Subcutaneous adipose tissue (tissue), 4 donors: ENCODE results near the gene ALDH5A1. TPM values are rescaled to one million over a fixed set of nuclear protein-coding genes. Genes with fewer than 3 reads are reported as not detected.

Source experiments
- total RNA-seq, 4 donors: library from RNA; depleted of rRNA; stranded (reverse); fragments of >200 nt; gene quantifications; one replicate each; pipeline ENCODE4 v1.1.0, GENCODE V29; 2016
- TF ChIP-seq, protein P1 (sequence below): fragments of 450-650 bp; IDR thresholded peaks from one replicate; pipeline ENCODE4 v1.5.1; 2016; ENCODE audit warnings: low read depth, mild to moderate bottlenecking, control low read depth, antibody characterized with exemption, moderate library complexity

ALDH5A1 gene
- total RNA-seq, 4 donors from 2014 or later, result 4.4 to 13.4 (median 7.1) TPM

DNA sequence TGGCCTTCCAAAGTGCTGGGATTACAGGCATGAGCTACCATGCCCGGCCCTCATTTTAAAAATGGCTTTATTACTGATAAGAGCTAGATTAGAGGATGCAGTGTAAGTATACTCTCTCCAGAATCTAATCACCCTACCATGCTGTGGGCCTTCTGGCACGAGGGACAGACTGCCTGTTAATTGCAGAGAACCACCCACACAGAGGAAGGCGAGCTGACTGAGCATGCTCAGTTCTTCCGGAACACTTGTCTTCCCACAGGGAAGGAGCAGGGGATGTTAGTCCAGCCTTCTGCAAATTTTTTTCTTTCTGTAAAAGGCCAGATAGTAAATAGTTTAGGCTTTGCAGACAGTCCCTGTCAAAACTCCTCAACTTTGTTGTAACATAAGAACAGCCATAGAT lies 48.9 kb downstream of the ALDH5A1 start:
- TF ChIP-seq, protein P1, sequence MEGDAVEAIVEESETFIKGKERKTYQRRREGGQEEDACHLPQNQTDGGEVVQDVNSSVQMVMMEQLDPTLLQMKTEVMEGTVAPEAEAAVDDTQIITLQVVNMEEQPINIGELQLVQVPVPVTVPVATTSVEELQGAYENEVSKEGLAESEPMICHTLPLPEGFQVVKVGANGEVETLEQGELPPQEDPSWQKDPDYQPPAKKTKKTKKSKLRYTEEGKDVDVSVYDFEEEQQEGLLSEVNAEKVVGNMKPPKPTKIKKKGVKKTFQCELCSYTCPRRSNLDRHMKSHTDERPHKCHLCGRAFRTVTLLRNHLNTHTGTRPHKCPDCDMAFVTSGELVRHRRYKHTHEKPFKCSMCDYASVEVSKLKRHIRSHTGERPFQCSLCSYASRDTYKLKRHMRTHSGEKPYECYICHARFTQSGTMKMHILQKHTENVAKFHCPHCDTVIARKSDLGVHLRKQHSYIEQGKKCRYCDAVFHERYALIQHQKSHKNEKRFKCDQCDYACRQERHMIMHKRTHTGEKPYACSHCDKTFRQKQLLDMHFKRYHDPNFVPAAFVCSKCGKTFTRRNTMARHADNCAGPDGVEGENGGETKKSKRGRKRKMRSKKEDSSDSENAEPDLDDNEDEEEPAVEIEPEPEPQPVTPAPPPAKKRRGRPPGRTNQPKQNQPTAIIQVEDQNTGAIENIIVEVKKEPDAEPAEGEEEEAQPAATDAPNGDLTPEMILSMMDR, result no peak

DNA sequence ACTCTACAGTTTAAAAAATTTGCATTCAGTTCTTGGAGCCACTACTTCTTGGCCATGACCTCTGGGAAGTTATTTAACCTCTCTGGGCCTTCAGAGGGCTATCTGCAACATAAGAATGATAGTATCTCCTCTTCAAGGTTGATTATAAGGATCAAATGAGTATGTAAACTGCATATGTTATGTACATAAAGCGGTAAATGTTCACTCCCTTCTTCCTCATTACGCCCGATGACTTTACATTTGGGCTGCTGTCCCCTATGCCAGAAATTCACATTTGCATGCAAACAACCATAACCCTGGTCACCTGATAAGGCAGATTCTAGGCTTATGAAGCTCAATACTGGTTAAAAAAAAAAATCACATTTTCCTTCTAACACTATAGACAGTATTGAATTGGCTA lies 50.4 kb downstream of the ALDH5A1 start:
- TF ChIP-seq, protein P1, result no peak

DNA sequence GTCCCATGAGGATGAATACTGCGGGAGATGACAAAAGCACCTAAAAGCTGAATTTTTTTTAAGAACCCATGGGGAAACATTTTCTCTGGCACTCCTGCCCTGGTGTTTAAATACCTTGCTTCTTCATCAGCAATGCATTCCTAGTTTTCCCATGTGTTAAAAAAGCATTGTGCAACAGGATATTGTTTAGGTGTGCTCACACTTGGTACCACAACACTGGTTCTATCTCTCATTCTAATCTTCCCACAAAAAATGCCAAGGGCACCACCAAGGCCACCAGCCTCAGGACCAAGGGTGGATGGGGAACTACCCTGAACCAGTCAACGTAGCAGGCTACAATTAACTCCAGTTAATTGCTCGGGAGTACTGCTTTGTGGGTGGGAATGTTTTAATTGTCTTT lies 50.9 kb downstream of the ALDH5A1 start:
- TF ChIP-seq, protein P1, result no peak

DNA sequence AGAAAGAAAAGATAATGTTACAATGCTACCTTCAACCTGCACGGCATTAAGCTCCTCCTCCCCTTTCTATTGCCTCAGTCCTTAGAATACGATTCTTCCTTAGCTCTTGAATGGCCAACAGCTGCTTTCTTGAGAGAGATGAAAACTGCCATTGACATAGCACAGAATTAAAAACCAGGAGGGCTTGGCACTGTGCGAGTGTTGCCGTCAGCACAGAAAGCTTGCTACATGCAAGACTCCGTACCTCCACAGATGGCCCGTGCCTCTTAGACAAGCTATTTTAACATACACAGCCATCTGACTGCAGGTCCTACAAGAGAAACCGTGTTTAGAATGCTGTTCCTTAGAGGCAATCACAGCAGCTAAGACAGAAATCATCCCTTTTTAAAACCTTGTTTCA lies 51.7 kb downstream of the ALDH5A1 start:
- TF ChIP-seq, protein P1, result no peak

DNA sequence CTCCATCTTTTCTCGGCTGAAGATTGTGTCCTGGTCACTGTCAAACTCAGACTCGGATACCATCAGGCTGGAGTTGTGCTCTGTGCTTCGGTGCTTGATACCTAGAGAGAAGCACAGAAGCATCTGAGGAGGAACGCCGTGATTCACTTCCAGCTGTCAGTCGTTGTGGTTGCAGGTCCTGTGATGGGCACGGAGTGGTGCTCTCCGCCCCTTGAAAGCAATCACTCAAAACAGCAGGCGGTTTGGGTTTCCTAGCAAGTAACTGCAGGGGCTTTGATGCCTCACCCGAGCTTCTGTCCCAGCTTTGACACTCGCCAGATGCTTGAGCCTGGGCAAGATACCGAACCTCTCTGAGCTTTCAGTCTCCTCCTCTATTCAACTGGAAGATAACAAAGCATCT lies 52.5 kb downstream of the ALDH5A1 start:
- TF ChIP-seq, protein P1, result no peak

DNA sequence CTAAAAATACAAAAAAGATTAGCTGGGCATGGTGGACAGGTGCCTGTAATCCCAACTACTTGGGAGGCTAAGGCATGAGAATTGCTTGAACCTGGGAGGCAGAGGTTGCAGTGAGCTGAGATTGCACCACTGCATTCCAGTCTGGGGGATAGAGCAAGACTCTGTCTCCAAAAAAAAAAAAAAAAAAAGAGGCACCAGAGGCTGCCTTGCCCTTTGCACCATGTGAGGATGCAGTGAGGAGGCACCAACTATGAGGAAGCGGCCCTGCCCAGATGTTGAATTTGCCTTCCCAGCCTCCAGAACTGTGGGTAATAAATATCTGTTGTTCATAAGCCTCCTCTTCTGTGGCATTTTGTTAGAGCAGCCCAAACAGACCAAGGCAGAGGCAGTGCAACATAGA lies 54.4 kb downstream of the ALDH5A1 start:
- TF ChIP-seq, protein P1, result no peak

DNA sequence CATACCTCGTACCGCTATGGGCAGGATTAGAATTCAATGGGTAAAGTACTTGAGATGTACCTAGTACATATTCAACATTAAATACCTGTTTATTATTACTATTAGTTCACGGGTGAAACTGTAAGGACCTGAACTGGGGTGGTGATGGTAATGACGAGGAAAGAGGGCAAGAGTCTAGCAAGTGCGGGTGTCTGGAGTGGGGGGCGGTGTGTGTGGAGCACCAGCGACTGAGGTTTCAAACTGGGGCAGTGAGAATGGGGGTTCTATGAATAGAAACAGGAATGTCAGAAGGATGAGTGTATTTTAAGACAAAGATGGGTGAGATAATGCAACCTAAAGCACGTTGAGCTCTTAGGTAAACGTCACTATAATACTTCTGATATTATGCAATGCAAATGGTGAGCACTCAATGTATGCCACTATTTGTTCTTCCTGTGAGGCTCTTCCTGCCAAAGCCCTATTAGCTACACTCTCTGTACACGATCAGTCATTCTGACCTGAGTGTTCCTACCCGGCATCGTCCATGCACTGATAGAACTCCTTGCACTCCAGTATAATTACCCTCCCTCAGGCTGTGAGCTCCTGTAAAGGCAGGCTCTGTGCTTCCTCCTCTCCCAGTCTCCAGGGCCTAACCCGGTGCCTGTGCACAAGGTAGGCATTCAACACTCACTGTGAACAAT lies 55.0 kb downstream of the ALDH5A1 start:
- TF ChIP-seq, protein P1, result no peak
